AG09309 (cell line): ENCODE measurements around the gene NAV2.

Source experiments
- DNase-seq: peaks from one replicate; pipeline ENCODE4 v3.0.0-alpha.2; 2010; ENCODE audit warnings: low read depth
- H3K4me3 ChIP-seq: 2 replicates; pipeline ENCODE4 v1.5.1; 2011; ENCODE audit warnings: mild to moderate bottlenecking, low read depth, low read length, moderate library complexity; ENCODE audit not compliant: control insufficient read depth
- TF ChIP-seq, protein P1 (sequence below): IDR thresholded peaks from 2 replicates; pipeline ENCODE4 v1.5.1; 2011; ENCODE audit warnings: mild to moderate bottlenecking, low read depth, low read length, inconsistent platforms; ENCODE audit not compliant: insufficient read depth, control insufficient read depth; ENCODE audit errors: missing control alignments

NAV2 gene

DNA sequence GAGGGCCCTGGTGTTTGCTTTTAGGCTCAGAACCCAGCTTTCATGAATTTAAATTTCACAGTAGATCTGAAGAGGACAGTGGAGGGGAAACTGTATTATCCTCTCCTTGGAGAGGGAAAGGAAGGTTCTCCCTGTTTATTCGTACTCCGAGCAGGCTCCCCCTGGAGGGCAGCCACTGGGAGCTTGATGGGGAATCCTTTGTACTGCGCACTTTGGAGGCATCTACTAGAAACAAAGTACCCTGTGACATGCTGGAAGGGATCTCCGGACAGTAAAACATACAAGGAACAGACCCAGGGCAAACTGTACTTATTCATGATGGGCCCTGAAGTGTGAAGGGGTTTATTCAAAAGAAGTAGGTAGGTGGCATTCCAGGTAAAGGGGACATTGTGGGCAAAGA is 27.2 kb downstream of the NAV2 start:
- TF ChIP-seq, protein P1, sequence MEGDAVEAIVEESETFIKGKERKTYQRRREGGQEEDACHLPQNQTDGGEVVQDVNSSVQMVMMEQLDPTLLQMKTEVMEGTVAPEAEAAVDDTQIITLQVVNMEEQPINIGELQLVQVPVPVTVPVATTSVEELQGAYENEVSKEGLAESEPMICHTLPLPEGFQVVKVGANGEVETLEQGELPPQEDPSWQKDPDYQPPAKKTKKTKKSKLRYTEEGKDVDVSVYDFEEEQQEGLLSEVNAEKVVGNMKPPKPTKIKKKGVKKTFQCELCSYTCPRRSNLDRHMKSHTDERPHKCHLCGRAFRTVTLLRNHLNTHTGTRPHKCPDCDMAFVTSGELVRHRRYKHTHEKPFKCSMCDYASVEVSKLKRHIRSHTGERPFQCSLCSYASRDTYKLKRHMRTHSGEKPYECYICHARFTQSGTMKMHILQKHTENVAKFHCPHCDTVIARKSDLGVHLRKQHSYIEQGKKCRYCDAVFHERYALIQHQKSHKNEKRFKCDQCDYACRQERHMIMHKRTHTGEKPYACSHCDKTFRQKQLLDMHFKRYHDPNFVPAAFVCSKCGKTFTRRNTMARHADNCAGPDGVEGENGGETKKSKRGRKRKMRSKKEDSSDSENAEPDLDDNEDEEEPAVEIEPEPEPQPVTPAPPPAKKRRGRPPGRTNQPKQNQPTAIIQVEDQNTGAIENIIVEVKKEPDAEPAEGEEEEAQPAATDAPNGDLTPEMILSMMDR: peak; percentile 31
- DNase-seq: no peak
- H3K4me3 ChIP-seq: no peak overlapping the region

DNA sequence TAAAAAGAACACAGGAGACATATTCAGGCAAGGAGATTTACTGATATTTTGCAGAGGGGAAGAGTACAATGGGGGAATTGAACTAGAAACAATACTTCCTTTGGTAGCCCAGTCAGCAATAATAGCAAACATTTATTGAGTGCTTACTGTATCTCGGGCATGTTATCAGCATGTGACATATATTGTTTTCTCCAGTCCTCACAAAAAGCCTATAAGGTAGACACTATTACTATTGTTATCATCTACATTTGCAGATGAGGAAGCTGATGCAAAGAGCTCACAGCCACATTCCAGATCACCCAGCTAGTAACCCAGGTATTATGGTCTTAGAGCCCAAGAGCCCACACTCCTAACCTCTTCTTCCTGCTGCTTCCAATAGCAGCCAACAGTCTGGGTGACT is 27.9 kb downstream of the NAV2 start:
- TF ChIP-seq, protein P1: no peak
- DNase-seq: no peak
- no peak overlapping the region for H3K4me3 ChIP-seq

DNA sequence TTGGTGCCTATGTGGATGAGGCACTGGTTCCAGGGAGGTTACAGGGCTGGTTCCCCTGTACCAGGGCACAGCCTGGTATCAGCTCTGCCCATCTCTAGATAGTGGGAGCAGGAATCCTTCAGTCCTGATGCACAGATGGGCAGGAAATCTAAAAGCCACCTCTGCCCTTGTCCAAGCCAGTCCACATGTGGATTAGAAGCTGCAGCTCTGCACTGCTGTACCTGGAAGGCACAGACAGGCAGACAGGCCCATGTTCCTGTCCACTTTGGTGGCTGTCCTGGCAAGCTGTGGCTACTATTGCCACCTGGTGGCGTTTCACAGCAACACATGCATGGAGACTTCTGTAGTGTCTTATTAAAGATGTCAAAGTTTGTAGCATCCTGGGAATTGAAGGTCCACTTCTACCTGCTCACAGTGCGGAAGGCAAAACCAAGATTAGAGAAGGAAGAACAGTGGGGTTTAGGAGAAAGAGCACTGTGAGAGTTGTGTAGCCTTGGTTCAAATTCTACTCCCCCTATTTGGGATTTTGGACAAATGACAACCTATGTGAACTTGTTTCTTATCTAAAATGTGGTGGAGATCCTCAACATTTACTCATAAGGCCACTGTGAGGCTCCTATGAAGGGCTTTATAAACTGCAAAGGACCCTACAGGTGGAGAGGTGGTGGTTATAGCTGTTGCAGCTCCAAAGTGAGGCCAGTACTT is 30.1 kb downstream of the NAV2 start:
- TF ChIP-seq, protein P1: peak; percentile 85
- no peak overlapping the region for H3K4me3 ChIP-seq
- DNase-seq: no peak

DNA sequence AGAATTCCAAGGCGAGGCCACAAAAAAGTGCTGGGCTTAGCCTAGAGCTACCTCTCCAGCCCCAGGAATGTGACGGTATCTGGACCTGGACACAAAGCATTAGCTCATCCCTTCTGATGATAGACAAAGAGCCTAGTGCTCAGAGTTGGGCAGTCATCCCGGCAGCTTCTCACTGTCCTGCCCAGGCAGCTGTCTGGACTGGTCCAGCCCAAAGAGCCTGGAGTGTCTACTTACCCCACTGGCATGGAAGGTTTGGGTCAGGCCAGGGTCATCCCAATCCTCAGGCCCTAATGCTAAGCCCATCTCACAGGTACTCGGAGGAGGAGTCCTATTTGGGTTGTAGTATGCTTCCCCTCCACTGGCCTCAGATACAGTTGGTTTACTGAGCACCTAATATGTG is 31.0 kb downstream of the NAV2 start:
- TF ChIP-seq, protein P1: no peak

DNA sequence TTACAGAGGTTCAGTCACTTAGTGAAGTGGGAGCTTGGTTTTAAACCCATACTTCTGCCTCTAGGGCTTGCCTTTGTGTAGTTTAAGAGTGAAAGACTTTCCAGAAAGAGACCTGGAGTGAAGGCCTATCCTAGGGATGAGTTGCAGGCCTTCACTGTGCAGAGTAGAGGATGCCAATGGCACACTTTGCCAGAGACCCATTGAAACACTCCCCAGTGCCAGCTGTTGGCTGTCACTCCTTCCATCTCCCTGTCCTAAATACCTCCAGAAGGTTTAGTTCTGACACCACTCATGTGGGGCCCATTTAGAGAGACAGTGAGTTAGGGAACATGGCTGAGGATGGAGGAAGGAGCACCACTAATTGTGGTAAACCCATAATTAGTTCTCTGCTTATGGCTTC is 31.5 kb downstream of the NAV2 start:
- DNase-seq: no peak
- TF ChIP-seq, protein P1: no peak
- H3K4me3 ChIP-seq: no peak overlapping the region

More for the DNA sequence above, 31.0 kb downstream of the NAV2 start:
- H3K4me3 ChIP-seq: no peak overlapping the region
- DNase-seq: no peak

DNA sequence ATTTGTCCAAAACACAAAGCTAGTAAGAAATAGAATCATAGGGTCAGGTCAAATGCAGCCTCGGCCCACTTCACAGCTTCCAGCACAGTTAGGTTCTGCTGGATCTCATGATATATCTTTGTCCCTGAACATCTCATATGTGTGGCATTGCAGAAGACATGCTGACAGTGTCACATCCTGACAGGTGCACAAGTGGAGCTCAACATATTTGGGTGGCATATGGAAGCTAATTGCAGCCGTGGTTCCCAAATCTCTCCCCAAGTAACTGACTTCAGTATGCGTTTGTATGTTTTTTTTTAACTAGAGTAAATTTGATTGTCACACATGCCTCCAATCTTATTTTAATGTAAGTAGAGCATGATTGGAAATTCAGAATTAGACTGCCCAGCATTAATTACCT is 33.4 kb downstream of the NAV2 start:
- no peak for DNase-seq
- TF ChIP-seq, protein P1: no peak
- no peak overlapping the region for H3K4me3 ChIP-seq
